ENCODE data around the gene GSC2.
A peak's percentile ranks its signal among the peaks of the same experiment; 100 is the strongest.

GSC2 gene

DNA sequence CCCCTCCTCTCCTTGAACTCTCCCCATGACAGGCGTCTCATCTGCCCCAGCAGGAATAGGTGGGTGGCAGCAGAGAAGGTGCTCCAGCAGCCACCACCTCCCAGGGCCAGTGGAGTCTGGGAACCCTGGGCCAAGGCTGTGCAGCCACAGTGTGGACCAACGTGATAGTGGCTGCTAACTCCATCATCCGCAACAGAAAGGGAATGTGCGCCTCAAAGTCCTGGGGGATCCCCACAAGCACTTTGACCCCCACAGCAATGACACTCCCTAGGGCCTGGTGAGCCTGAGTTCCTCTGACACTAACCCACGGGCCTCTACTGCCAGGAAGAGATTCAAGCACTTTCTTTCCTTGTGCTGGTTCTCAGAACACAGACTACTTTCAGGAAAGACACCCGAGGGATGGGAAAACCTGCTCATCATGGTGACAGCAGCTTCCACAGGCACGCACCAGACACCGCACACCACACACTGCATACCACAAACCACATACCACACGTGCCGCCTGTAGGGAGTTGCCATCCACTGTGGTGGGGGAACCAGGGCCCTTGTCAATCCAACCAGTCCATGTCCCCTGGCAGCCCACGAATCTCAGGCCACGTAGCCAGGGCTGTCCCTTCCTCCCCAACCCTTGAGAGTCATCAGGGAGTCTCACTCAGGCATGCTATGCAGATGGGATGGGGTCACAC lies 31.8 kb upstream of the GSC2 start:
- H3K4me3 ChIP-seq (ENCODE audit: low read depth, low read length), result no peak overlapping the region
- TF ChIP-seq, protein P1, sequence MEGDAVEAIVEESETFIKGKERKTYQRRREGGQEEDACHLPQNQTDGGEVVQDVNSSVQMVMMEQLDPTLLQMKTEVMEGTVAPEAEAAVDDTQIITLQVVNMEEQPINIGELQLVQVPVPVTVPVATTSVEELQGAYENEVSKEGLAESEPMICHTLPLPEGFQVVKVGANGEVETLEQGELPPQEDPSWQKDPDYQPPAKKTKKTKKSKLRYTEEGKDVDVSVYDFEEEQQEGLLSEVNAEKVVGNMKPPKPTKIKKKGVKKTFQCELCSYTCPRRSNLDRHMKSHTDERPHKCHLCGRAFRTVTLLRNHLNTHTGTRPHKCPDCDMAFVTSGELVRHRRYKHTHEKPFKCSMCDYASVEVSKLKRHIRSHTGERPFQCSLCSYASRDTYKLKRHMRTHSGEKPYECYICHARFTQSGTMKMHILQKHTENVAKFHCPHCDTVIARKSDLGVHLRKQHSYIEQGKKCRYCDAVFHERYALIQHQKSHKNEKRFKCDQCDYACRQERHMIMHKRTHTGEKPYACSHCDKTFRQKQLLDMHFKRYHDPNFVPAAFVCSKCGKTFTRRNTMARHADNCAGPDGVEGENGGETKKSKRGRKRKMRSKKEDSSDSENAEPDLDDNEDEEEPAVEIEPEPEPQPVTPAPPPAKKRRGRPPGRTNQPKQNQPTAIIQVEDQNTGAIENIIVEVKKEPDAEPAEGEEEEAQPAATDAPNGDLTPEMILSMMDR (IDR thresholded peaks at IDR 0.05; ENCODE audit: low read depth, low read length, missing control alignments), result no peak
- in situ Hi-C loops (cut with HindIII; ENCODE audit: low sequenced_read_pairs), result no loop called here
- DNase-seq (ENCODE audit: low read depth), result no peak

DNA sequence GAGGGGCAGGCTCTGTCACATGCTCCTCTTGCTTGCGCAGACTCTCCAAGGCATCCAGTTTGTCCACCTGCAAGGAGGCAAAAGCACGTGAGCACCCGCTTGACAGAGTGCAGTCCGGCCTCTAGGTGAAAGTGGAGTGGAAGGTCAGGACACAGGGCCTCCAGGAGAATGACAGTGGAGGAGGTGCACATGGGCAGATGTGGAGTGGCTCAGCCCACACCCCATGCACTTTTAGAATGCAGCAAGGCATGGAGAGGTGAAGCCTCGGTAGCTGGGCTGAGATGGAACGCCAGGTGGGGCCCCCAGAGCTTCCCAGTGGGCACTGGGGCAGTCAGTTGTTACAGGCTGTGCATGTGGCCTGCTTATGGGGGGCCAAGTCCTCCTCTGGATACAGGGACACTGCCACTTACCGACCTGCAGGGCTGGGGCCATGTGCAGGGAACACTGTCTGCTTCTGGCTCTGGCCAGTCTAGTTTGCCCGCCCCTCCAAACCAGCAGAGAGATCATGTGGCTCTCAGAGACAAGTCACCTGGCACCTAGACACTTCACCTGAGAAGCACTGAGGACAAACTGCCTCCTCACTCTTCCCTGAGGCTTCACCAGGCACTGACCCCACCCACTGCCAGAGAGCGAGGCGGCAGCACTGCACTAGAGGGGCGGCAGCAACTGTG lies 30.8 kb upstream of the GSC2 start:
- no peak overlapping the region for H3K4me3 ChIP-seq (ENCODE audit: low read depth, low read length)

DNA sequence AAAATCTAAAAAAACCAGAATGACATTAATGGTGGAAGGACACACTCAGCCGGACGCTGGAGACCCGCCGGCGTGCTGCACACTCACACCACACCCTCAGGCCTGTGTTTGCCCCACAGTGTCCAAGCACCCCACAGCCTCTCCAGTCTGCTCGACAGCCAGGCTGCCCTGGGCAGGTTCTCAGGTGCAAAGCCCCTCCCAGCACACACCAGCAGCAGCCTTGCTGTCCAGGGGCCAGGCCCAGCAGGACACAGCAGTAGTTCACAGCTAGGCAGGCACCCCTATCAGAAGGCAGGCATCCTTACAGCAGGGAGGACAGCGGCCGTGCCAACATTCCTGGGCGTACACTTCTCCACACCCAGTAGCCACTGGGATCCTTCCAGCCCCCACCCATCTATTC lies 30.1 kb upstream of the GSC2 start:
- TF ChIP-seq, protein P1 (IDR thresholded peaks at IDR 0.05; ENCODE audit: low read depth, low read length, missing control alignments), result no peak
- no peak for DNase-seq (ENCODE audit: low read depth)
- in situ Hi-C loops (cut with HindIII; ENCODE audit: low sequenced_read_pairs), result no loop called here
- no peak overlapping the region for H3K4me3 ChIP-seq (ENCODE audit: low read depth, low read length)

More for the DNA sequence above, 30.8 kb upstream of the GSC2 start:
- DNase-seq (ENCODE audit: low read depth), result no peak
- TF ChIP-seq, protein P1 (IDR thresholded peaks at IDR 0.05; ENCODE audit: low read depth, low read length, missing control alignments), result no peak
- in situ Hi-C loops (cut with HindIII; ENCODE audit: low sequenced_read_pairs), result no loop called here

DNA sequence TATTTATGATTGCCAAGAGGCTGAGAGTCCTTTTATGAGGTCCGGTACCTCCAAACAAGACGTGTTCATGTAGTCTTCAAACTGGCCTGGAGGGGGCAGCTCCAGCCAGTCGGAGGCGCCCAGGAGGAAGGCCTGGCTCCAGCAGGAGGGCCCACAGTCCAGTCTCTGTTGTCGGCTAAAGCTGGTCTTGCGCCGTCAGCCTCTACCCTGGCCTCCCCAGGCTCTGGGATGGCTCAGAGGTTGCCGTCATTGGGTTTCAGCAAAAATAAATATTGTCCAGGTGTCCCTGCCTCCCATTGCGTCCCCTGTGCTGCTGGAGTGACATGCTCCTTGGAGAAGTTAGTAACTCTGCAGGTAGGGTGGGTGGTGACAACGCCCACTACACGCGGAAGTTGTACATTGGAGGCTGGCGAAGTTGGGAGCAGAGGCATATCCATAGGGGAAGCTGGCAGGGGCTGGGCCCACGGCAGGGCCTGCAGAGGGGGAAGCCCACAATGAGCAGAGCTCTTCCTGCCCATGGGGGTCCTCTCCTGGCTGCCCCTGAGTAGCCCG lies 29.5 kb upstream of the GSC2 start:
- peak overlapping the region; percentile 80 for H3K4me3 ChIP-seq (ENCODE audit: low read depth, low read length)
- in situ Hi-C loops (cut with HindIII; ENCODE audit: low sequenced_read_pairs), result no loop called here
- DNase-seq (ENCODE audit: low read depth), result peak; percentile 65
- TF ChIP-seq, protein P1 (IDR thresholded peaks at IDR 0.05; ENCODE audit: low read depth, low read length, missing control alignments), result peak; percentile 74

DNA sequence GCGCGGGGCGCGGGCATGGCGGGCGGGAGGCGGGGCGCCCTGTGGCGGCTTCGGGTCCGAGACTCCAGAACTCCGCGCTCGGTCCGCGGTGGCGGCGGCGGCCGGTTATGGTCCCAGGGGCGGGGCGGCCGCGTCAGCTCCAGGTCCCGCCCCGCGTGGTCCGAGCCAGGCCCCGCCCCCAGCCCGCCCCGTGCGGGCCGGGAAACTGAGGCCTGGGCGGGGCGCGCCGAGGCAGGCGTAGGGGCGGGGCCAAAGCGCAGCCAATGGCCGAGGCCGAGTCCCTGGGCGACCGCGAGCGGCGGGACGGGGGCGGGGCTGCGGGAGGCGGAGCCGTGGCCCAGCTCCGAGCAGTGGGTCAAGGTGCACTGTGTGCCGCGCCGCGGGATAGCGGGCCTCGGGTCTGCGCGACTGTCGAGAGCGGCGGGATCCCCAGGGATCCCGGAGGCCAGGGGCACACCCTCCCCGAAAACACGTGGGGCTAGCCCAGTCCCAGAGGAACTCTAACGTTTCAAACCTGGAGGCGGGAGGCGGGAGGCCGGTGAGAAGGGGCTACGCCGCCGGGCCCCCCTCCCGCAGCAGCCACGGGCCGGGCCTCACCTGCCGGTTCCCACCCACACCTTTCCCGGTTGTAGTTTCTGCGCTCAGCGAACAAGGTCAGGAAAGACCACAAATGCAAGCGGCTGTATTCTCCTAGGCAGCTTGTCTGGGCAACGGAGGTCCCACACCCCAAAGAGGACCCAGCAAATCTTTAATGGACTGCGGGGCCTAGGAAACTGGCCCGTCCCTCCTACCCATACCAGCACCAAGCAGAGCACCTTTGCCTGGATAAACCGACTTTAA lies 28.8 kb upstream of the GSC2 start, which contains the start of gene SLC25A1:
Gene SLC25A1, minus strand, starts transcription at position 80 of the 840 bp plus-strand sequence. Its CDS starts 63 bp downstream, at position 17.
- peak; percentile 32 for DNase-seq (ENCODE audit: low read depth)
- in situ Hi-C loops (cut with HindIII; ENCODE audit: low sequenced_read_pairs), result no loop called here
- peak within 1 kb of the TSS; percentile 80 for H3K4me3 ChIP-seq (ENCODE audit: low read depth, low read length)
- TF ChIP-seq, protein P1 (IDR thresholded peaks at IDR 0.05; ENCODE audit: low read depth, low read length, missing control alignments), result no peak

DNA sequence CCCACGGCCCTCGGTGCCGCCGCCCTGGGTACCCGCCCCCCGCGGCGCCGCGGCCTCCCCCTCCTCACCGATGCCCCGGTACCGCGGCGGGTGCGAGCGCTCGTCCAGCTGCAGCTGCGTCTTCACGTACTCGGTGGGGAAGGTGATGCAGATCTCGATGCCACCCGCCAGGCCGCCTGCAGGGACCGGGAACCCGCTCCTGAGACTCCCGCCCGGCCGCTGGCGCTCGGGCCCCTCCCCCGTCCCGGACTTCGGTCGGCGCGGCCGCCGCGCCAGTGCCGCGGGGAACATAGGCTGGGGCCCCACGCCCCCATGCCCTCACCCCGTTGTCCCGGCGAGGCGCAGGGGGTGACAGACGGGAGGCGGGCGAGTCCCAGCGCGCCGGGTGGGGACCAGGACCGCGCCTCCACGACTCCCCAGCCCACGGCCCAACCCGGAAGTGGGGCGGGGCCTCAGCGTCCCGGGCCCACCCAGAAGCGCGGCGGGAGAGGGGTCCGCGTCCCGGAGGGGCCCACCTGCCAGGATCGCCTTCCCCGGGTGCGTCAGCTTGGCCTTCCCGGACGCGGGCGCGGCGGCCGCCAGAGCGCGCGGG lies 28.1 kb upstream of the GSC2 start:
- DNase-seq (ENCODE audit: low read depth), result no peak
- in situ Hi-C loops (cut with HindIII; ENCODE audit: low sequenced_read_pairs), result no loop called here
- TF ChIP-seq, protein P1 (IDR thresholded peaks at IDR 0.05; ENCODE audit: low read depth, low read length, missing control alignments), result no peak

More for the DNA sequence above, 28.1 kb upstream of the GSC2 start:
- peak overlapping the region; percentile 80 for H3K4me3 ChIP-seq (ENCODE audit: low read depth, low read length)

Measured in astrocyte of the cerebellum (primary cell).